Left colon (tissue), 2 donors: ENCODE measurements around the gene NLGN4X. TPM values are rescaled to one million over a fixed set of nuclear protein-coding genes. Genes with fewer than 3 reads are reported as not detected.

Experiments used
- ATAC-seq: fragments of 200-7000 bp; cut with Tn5 transposase; one replicate; pipeline ENCODE4 v1.9.1; 2020; ENCODE audit warnings: mild to moderate bottlenecking, moderate library complexity
- DNase-seq, 2 donors: peaks; one replicate each; pipeline ENCODE4 v3.0.0-alpha.2; 2020
- intact Hi-C, 2 donors: fragments of 100-400 bp; cut with DNase I in 1 of 2; cut with micrococcal nuclease in 1 of 2; formaldehyde crosslinking; loops; one replicate each; pipeline versions ENCODE4 v1.11.2 to v1.14.0; 2022; cut with DNase I, micrococcal nuclease
- total RNA-seq, 2 donors: library from RNA; stranded (reverse); fragmentation: NEBNext Ultra II Directional; extraction: Animal tissue kit (Norgen Biotek cat#: 25700); gene quantifications; one replicate each; pipeline ENCODE4 v1.2.1, GENCODE V29; 2021
- donor health status: DM: no; HTN: no; CAD: no.
- donor health status: DM: yes; HTN: yes; CAD: no.

Gene NLGN4X
- total RNA-seq, 2 donors from 2014 or later, result 1.7 to 1.8 TPM

- DNase-seq (no peak), ATAC-seq (no peak)
- intact Hi-C loops, result no loop called here
Observed at GRCh38 chrX:6169407-6169806, 59.3 kb downstream of the NLGN4X start.

- ATAC-seq (no peak), DNase-seq (no peak)
- intact Hi-C loops, result no loop called here
Observed at GRCh38 chrX:6163721-6164120, 64.9 kb downstream of the NLGN4X start.

GRCh38 chrX:6159468-6159867 is 69.2 kb downstream of the NLGN4X start:
- intact Hi-C loops, result no loop called here
- ATAC-seq (no peak), DNase-seq (no peak)

- ATAC-seq (no peak), DNase-seq (no peak)
- intact Hi-C loops, result no loop called here
Observed at GRCh38 chrX:6151971-6152370, 76.7 kb downstream of the NLGN4X start.

GRCh38 chrX:6149060-6149872 is 79.4 kb downstream of the NLGN4X start:
- intact Hi-C loops, result no loop called here

GRCh38 chrX:6134255-6134654 is 94.4 kb downstream of the NLGN4X start:
- DNase-seq, result no peak
- intact Hi-C loops, result no loop called here
- ATAC-seq, result no peak

More at GRCh38 chrX:6149060-6149872, 79.4 kb downstream of the NLGN4X start:
- no peak for DNase-seq
- no peak for ATAC-seq

GRCh38 chrX:6132970-6133369 is 95.7 kb downstream of the NLGN4X start:
- ATAC-seq (no peak), DNase-seq (no peak)
- intact Hi-C loops, result no loop called here

GRCh38 chrX:6131287-6131686 is 97.4 kb downstream of the NLGN4X start:
- intact Hi-C loops, result no loop called here
- no peak for DNase-seq
- ATAC-seq, result no peak

GRCh38 chrX:6129195-6129594 is 99.5 kb downstream of the NLGN4X start:
- intact Hi-C loops, result no loop called here
- ATAC-seq (no peak), DNase-seq (no peak)

GRCh38 chrX:6120329-6120728 is 108.3 kb downstream of the NLGN4X start:
- intact Hi-C loops, result no loop called here
- no peak for ATAC-seq
- no peak for DNase-seq

- no peak for ATAC-seq
- no peak for DNase-seq
- intact Hi-C loops, result no loop called here
Observed at GRCh38 chrX:6095469-6095868, 133.2 kb downstream of the NLGN4X start.

- intact Hi-C loops, result no loop called here
- no peak for ATAC-seq
- no peak for DNase-seq
Observed at GRCh38 chrX:6074532-6074931, 154.1 kb downstream of the NLGN4X start.

GRCh38 chrX:6071731-6072130 is 156.9 kb downstream of the NLGN4X start:
- ATAC-seq (no peak), DNase-seq (no peak)
- intact Hi-C loops, result no loop called here

GRCh38 chrX:6067600-6067999 is 161.1 kb downstream of the NLGN4X start:
- ATAC-seq, result no peak
- intact Hi-C loops, result no loop called here
- DNase-seq, result no peak

GRCh38 chrX:6053141-6053540 is 175.5 kb downstream of the NLGN4X start:
- ATAC-seq (no peak), DNase-seq (no peak)
- intact Hi-C loops, result no loop called here

GRCh38 chrX:6052111-6052745 is 176.4 kb downstream of the NLGN4X start:
- ATAC-seq, result no peak
- DNase-seq, result no peak
- intact Hi-C loops, result no loop called here

- no peak for DNase-seq
- ATAC-seq, result no peak
- intact Hi-C loops, result no loop called here
Observed at GRCh38 chrX:6049132-6049531, 179.5 kb downstream of the NLGN4X start.

- DNase-seq, result no peak
- no peak for ATAC-seq
- intact Hi-C loops, result no loop called here
Observed at GRCh38 chrX:6041630-6042029, 187.0 kb downstream of the NLGN4X start.

GRCh38 chrX:6029014-6029413 is 199.7 kb downstream of the NLGN4X start:
- ATAC-seq (no peak), DNase-seq (no peak)
- intact Hi-C loops, result no loop called here

- ATAC-seq (no peak), DNase-seq (no peak)
- intact Hi-C loops, result no loop called here
Observed at GRCh38 chrX:6026980-6027379, 201.7 kb downstream of the NLGN4X start.

GRCh38 chrX:6026429-6026828 is 202.2 kb downstream of the NLGN4X start:
- no peak for DNase-seq
- intact Hi-C loops, result no loop called here
- no peak for ATAC-seq
